RWPE2 (cell line): ENCODE data around the gene TRIP12.

ENCODE experiments used
- ATAC-seq: fragments of 200-7000 bp; cut with Tn5 transposase; 3 replicates; pipeline ENCODE4 v1.9.1; 2021; ENCODE audit warnings: low read depth
- DNase-seq: peaks from one replicate; pipeline ENCODE4 v3.0.0-alpha.2; 2020; ENCODE audit warnings: low spot score
- H3K27ac ChIP-seq: fragments of 450-650 bp; 2 replicates; pipeline ENCODE4 v1.5.1; 2017; ENCODE audit warnings: mild to moderate bottlenecking; ENCODE audit not compliant: poor library complexity, severe bottlenecking
- H3K27me3 ChIP-seq: fragments of 250-450 bp; sonication (Bioruptor Pico); 2 replicates; pipeline ENCODE4 v1.5.1; 2021; ENCODE audit warnings: mild to moderate bottlenecking, moderate library complexity; ENCODE audit not compliant: insufficient read depth, poor library complexity, severe bottlenecking
- H3K36me3 ChIP-seq: fragments of 250-450 bp; sonication (Bioruptor Pico); 2 replicates; pipeline ENCODE4 v1.5.1; 2020; ENCODE audit warnings: low read depth, mild to moderate bottlenecking, moderate library complexity
- H3K4me1 ChIP-seq: fragments of 250-450 bp; sonication (Bioruptor Pico); 2 replicates; pipeline ENCODE4 v1.5.1; 2021; ENCODE audit warnings: mild to moderate bottlenecking, moderate library complexity; ENCODE audit not compliant: insufficient read depth, poor library complexity, severe bottlenecking
- H3K4me3 ChIP-seq: fragments of 250-450 bp; sonication (Bioruptor Pico); 2 replicates; pipeline ENCODE4 v1.5.1; 2021; ENCODE audit warnings: mild to moderate bottlenecking, moderate library complexity; ENCODE audit not compliant: severe bottlenecking
- H3K9me3 ChIP-seq: fragments of 250-450 bp; sonication (Bioruptor Pico); 2 replicates; pipeline ENCODE4 v1.5.1; 2021; ENCODE audit warnings: mild to moderate bottlenecking, moderate library complexity; ENCODE audit not compliant: severe bottlenecking
- CTCF ChIP-seq: fragments of 450-650 bp; IDR thresholded peaks from one replicate; pipeline ENCODE4 v1.5.1; 2017; ENCODE audit warnings: mild to moderate bottlenecking, moderate library complexity; ENCODE audit not compliant: poor library complexity, severe bottlenecking

The TRIP12 gene

GRCh38 chr2:229943770-229944449 lies 22.1 kb upstream of the TRIP12 start:
- Histone ChIP-seq H3K27me3 (no peaks in the 10 kb centered on the region), H3K36me3 (no peaks in the 10 kb centered on the region), H3K27ac (no peak overlapping the region), H3K4me3 (no peak overlapping the region), H3K9me3 (no peaks in the 10 kb centered on the region), H3K4me1 (no peaks in the 10 kb centered on the region)
- TF ChIP-seq CTCF, result no peak
- DNase-seq (no peak), ATAC-seq (no peak)

GRCh38 chr2:229943171-229943570 lies 21.4 kb upstream of the TRIP12 start:
- Histone ChIP-seq H3K36me3 (no peaks in the 10 kb centered on the region), H3K27ac (no peak overlapping the region), H3K27me3 (no peaks in the 10 kb centered on the region), H3K4me3 (no peak overlapping the region), H3K9me3 (no peaks in the 10 kb centered on the region), H3K4me1 (no peaks in the 10 kb centered on the region)
- ATAC-seq, result no peak
- no peak for TF ChIP-seq CTCF
- DNase-seq, result no peak

GRCh38 chr2:229942671-229943070 lies 20.9 kb upstream of the TRIP12 start:
- Histone ChIP-seq H3K4me1 (no peaks in the 10 kb centered on the region), H3K36me3 (no peaks in the 10 kb centered on the region), H3K27ac (no peak overlapping the region), H3K9me3 (no peaks in the 10 kb centered on the region), H3K4me3 (no peak overlapping the region), H3K27me3 (no peaks in the 10 kb centered on the region)
- no peak for TF ChIP-seq CTCF
- DNase-seq (no peak), ATAC-seq (no peak)

GRCh38 chr2:229937537-229937936 lies 15.7 kb upstream of the TRIP12 start:
- no peak for ATAC-seq
- no peaks in the 10 kb centered on the region for H3K9me3 ChIP-seq

More at GRCh38 chr2:229937537-229937936, 15.7 kb upstream of the TRIP12 start:
- no peak for TF ChIP-seq CTCF
- no peak for DNase-seq
- no peak overlapping the region for H3K4me3 ChIP-seq
- H3K36me3 ChIP-seq, result no peaks in the 10 kb centered on the region
- H3K27me3 ChIP-seq, result no peaks in the 10 kb centered on the region
- H3K27ac ChIP-seq, result no peak overlapping the region
- no peaks in the 10 kb centered on the region for H3K4me1 ChIP-seq
